Upper lobe of left lung (tissue), 6 donors: ENCODE measurements around the gene INHBC. TPM values are rescaled to one million over a fixed set of nuclear protein-coding genes. Genes with fewer than 3 reads are reported as not detected.
"Not testable (repeated sequence)": the region's sequence is repeated elsewhere in the genome, so short reads cannot be mapped to it uniquely, and the experiment has no call there.

Experiments
- ATAC-seq, 2 donors: fragments of 200-7000 bp; cut with Tn5 transposase; one replicate each; pipeline ENCODE4 v1.9.1; 2022; ENCODE audit warnings: mild to moderate bottlenecking in 2 of 2, moderate library complexity in 2 of 2; ENCODE audit not compliant: low FRiP score in 2 of 2
- DNase-seq, 2 donors: peaks; one replicate each; pipeline ENCODE4 v3.0.0-alpha.2; 2019 to 2020
- H3K27ac ChIP-seq, 4 donors: fragments of 200-600 bp; sonication (generic); one replicate each; pipeline ENCODE4 v1.5.1; 2016 to 2019
- H3K27me3 ChIP-seq, 4 donors: fragments of 200-600 bp; sonication (generic); one replicate each; pipeline ENCODE4 v1.5.1; 2017 to 2019
- H3K36me3 ChIP-seq, 4 donors: fragments of 200-600 bp; sonication (generic); one replicate each; pipeline ENCODE4 v1.5.1; 2016 to 2019
- H3K4me1 ChIP-seq, 4 donors: fragments of 200-600 bp; sonication (generic); one replicate each; pipeline ENCODE4 v1.5.1; 2018 to 2019
- H3K4me3 ChIP-seq, 4 donors: fragments of 200-600 bp; sonication (generic); one replicate each; pipeline ENCODE4 v1.5.1; 2017 to 2019; ENCODE audit warnings: mild to moderate bottlenecking in 2 of 4, moderate library complexity in 1 of 4
- H3K9me3 ChIP-seq, 4 donors: fragments of 200-600 bp; sonication (generic); one replicate each; pipeline ENCODE4 v1.5.1; 2018 to 2019
- EP300 ChIP-seq, 4 donors: sonication (generic); formaldehyde crosslinking; IDR thresholded peaks; one replicate each; pipeline ENCODE4 v1.5.1; 2017; ENCODE audit warnings: antibody characterized with exemption in 4 of 4, control low read depth in 2 of 4
- POLR2A ChIP-seq, 4 donors: fragments of 450-650 bp; IDR thresholded peaks; one replicate each; pipeline ENCODE4 v1.5.1; 2016 to 2017; ENCODE audit warnings: antibody characterized with exemption in 4 of 4, mild to moderate bottlenecking in 2 of 4
- POLR2AphosphoS5 ChIP-seq, 2 donors: sonication (generic); formaldehyde crosslinking; IDR thresholded peaks; one replicate each; pipeline ENCODE4 v1.5.1; 2017; ENCODE audit warnings: antibody characterized with exemption in 2 of 2
- WGBS, 2 donors: methylation state at CpG; one replicate each; pipeline ENCODE4 v1.1.5; 2017 to 2018; 5-methylcytosine and 5-hydroxymethylcytosine counted together
- total RNA-seq, 6 donors: library from RNA; depleted of rRNA in 4 of 6; stranded (reverse); fragments of >200 nt in 4 of 6; gene quantifications; one replicate each; pipeline versions ENCODE4 v1.1.0 to v1.2.1, GENCODE V29; 2016 to 2021
- TF ChIP-seq, protein P1 (sequence below), 6 experiments: fragments of 450-650 bp in 4 of 6; fragments of 200-600 bp in 2 of 6; sonication (generic) in 2 of 6; IDR thresholded peaks; one replicate each; pipeline ENCODE4 v1.5.1; 2016 to 2019; ENCODE audit warnings: antibody characterized with exemption in 6 of 6
- donor health status: DM: no; HTN: no; CAD: no; lungs with moderate emphysema.
- donor health status: DM: no; HTN: yes; CAD: no; lungs with severe emphysema.

The INHBC gene
- total RNA-seq, 6 donors from 2014 or later, result not detected

DNA sequence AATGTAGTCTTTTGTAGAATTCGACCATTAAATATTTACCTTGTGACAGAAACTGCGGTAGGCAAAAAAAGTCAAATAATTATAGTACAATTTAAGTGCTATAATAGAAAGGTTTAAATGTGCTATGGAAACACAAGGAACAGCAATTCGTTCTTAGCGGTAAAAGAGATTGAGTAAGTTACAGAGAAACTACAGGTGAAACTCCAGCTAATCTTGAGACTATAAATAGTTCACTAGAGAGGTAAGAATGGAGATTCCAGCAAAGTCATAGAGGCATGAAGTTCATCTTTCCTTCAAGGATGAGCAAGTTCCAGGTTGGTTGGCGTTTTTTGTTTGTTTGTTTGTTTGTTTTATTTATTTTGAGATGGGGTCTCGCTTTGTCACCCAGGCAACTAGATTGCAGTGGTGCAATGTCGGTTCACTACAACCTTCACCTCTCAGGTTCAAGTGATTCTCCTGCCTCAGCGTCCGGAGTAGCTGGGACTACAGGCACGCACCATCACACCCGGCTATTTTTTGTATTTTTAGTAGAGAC is 2.9 kb upstream of the INHBC start:
- peak overlapping the region; percentile 91 to 99 (median 94) for H3K27ac ChIP-seq
- H3K36me3 ChIP-seq, result no peaks in the 10 kb centered on the region
- DNase-seq (no peak), ATAC-seq (no peak)
- H3K4me3 ChIP-seq, result peak overlapping the region in 2 of 4 donors; percentile 72 to 82
- peaks cover 3 to 15% (median 11%) of the 10 kb centered on the region in 4 donors for H3K4me1 ChIP-seq
- H3K9me3 ChIP-seq, result no peaks in the 10 kb centered on the region
- 80 to 82% methylated on average over 11 of the region's 11 CpGs for WGBS, 2 donors
- TF ChIP-seq, protein P1, sequence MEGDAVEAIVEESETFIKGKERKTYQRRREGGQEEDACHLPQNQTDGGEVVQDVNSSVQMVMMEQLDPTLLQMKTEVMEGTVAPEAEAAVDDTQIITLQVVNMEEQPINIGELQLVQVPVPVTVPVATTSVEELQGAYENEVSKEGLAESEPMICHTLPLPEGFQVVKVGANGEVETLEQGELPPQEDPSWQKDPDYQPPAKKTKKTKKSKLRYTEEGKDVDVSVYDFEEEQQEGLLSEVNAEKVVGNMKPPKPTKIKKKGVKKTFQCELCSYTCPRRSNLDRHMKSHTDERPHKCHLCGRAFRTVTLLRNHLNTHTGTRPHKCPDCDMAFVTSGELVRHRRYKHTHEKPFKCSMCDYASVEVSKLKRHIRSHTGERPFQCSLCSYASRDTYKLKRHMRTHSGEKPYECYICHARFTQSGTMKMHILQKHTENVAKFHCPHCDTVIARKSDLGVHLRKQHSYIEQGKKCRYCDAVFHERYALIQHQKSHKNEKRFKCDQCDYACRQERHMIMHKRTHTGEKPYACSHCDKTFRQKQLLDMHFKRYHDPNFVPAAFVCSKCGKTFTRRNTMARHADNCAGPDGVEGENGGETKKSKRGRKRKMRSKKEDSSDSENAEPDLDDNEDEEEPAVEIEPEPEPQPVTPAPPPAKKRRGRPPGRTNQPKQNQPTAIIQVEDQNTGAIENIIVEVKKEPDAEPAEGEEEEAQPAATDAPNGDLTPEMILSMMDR (IDR thresholded peaks at IDR 0.05), result no peak
- no peak for TF ChIP-seq EP300 (IDR thresholded peaks at IDR 0.05)
- no peak for TF ChIP-seq POLR2A (IDR thresholded peaks at IDR 0.05)
- TF ChIP-seq POLR2AphosphoS5 (IDR thresholded peaks at IDR 0.05), result no peak
- H3K27me3 ChIP-seq, result no peaks in the 10 kb centered on the region

DNA sequence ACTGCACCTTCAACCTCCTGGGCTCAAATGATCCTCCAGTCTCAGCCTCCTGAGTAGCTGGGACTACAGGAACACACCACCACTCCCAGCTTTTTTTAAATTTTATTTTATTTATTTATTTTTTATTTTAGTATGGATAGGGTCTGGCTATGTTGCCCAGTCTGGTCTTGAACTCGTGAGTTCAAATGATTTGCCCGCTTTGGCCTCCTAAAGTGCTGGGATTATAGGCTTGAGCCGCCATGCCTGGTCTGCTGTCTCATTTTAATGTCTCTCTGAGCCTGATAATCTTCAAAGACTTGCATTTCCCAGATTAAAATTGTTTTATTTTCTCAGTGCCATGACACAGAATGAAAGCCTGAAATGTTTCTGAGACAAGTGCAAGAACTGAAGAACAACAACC is 1.2 kb upstream of the INHBC start:
- H3K4me3 ChIP-seq, result no peak overlapping the region
- TF ChIP-seq EP300 (IDR thresholded peaks at IDR 0.05) (no peak), POLR2AphosphoS5 (IDR thresholded peaks at IDR 0.05) (no peak), POLR2A (IDR thresholded peaks at IDR 0.05) (no peak)
- TF ChIP-seq, protein P1 (IDR thresholded peaks at IDR 0.05), result no peak
- H3K4me1 ChIP-seq, result peaks cover 3 to 15% (median 11%) of the 10 kb centered on the region in 4 donors
- ATAC-seq (no peak), DNase-seq (no peak)
- H3K36me3 ChIP-seq, result no peaks in the 10 kb centered on the region
- 64 to 96% methylated on average over 3 of the region's 3 CpGs for WGBS, 2 donors
- H3K27me3 ChIP-seq, result no peaks in the 10 kb centered on the region
- no peaks in the 10 kb centered on the region for H3K9me3 ChIP-seq
- no peak overlapping the region for H3K27ac ChIP-seq

DNA sequence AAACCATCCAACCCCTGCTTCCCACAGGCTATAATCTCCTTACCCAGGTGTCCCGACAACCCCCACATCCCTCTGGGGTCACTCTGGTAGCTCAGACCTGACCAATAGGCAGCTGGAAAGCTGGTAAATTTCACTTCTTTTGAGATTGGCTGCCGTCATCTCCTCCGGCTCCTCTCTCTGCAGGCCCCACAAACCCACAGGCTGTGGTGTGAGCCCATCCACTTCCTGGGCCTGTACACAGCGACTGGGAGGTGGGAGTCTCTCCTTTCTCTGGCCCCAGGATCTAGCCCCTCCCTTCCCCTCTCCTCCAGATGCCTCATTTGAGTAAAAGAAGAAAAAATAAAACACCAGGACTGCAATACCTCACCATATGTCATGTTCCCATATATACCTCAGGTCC is 709 bp downstream of the INHBC start:
- Histone ChIP-seq H3K36me3 (no peaks in the 10 kb centered on the region), H3K4me1 (peaks cover 0 to 5% (median 0%) of the 10 kb centered on the region in 4 donors), H3K4me3 (no peak overlapping the region), H3K27me3 (no peaks in the 10 kb centered on the region), H3K9me3 (no peaks in the 10 kb centered on the region), H3K27ac (no peak overlapping the region)
- WGBS, 2 donors, result 42 to 63% methylated on average over 4 of the region's 4 CpGs
- TF ChIP-seq POLR2AphosphoS5 (IDR thresholded peaks at IDR 0.05) (no peak), EP300 (IDR thresholded peaks at IDR 0.05) (no peak), POLR2A (IDR thresholded peaks at IDR 0.05) (no peak)
- TF ChIP-seq, protein P1 (IDR thresholded peaks at IDR 0.05), result no peak
- no peak for DNase-seq
- ATAC-seq, result no peak

DNA sequence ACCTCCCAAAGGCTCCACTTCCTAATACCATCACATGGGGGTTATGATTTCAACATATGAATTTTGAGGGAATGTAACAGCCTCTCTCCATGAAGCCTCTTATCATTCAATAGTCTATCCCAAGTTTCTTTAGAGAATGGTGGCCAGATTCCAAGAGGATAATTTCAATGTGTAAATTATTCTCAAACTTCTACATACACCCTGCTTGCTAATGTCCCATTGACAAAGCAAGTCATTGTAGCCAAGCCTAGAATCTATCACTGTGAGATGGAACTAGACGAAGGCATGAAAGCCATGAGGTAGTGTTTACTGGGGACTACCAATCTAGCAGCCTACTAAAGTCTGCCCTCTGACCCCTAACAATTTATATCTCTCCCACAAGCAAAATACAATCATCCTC is 3.8 kb downstream of the INHBC start:
- no peaks in the 10 kb centered on the region for H3K36me3 ChIP-seq
- no peak for TF ChIP-seq EP300 (IDR thresholded peaks at IDR 0.05)
- no peak for TF ChIP-seq POLR2A (IDR thresholded peaks at IDR 0.05)
- TF ChIP-seq POLR2AphosphoS5 (IDR thresholded peaks at IDR 0.05), result no peak
- TF ChIP-seq, protein P1 (IDR thresholded peaks at IDR 0.05), result no peak
- DNase-seq (no peak), ATAC-seq (no peak)
- peaks cover 0 to 5% (median 0%) of the 10 kb centered on the region in 4 donors for H3K9me3 ChIP-seq
- no peak overlapping the region for H3K4me3 ChIP-seq
- no peak overlapping the region for H3K27ac ChIP-seq
- no peaks in the 10 kb centered on the region for H3K4me1 ChIP-seq
- 75 to 76% methylated on average over 1 of the region's 1 CpG for WGBS, 2 donors
- H3K27me3 ChIP-seq, result no peaks in the 10 kb centered on the region

DNA sequence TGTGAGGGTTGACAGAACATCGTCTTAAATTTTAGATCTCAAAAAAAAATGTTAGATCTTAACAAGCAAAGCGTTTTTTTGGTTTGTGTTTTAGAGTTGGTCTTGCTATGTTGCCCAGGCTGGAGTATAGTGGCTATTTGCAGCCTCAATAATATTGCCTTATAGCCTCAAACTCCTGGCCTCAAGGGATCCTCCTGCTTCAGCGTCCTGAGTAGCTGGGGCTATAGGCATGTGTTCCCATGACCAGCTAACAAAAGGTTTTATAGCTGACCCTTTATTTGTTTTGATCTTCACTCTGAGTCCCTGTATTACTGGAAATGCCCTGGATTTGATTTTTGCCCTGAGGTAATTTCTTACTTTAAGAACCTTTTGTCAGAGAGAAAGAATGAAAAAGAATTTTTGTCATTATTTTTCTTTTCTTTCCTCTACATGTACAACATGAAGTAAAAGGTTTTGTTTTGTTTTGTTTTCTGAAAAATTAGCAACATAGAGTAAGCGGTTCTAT is 5.2 kb downstream of the INHBC start:
- H3K9me3 ChIP-seq, result peaks cover 0 to 5% (median 0%) of the 10 kb centered on the region in 4 donors
- no peak overlapping the region for H3K4me3 ChIP-seq
- no peaks in the 10 kb centered on the region for H3K27me3 ChIP-seq
- WGBS, 2 donors, result 84 to 85% methylated on average over 4 of the region's 4 CpGs
- H3K4me1 ChIP-seq, result no peaks in the 10 kb centered on the region
- TF ChIP-seq, protein P1 (IDR thresholded peaks at IDR 0.05), result no peak
- no peak for TF ChIP-seq EP300 (IDR thresholded peaks at IDR 0.05)
- TF ChIP-seq POLR2A (IDR thresholded peaks at IDR 0.05), result no peak
- no peak for TF ChIP-seq POLR2AphosphoS5 (IDR thresholded peaks at IDR 0.05)
- DNase-seq, result no peak
- ATAC-seq, result no peak
- no peak overlapping the region for H3K27ac ChIP-seq
- H3K36me3 ChIP-seq, result no peaks in the 10 kb centered on the region

DNA sequence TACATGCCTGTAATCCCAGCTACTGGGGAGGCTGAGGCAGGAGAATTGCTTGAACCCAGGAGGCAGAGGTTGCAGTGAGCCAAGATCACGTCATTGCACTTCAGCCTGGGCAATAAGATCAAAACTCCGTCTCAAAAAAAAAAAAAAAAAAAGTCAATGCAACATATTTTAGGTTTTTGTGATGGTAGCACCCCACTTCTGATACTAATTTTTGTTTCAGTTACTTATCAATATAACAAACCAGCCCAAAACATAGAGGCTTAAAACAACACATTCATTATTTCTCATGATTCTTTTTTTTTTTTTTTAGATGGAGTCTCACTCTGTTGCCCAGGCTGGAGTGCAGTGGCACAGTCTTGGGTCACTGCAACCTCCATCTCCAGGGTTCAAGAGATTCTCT is 6.8 kb downstream of the INHBC start:
- H3K27me3 ChIP-seq, H3K9me3 ChIP-seq, ATAC-seq, H3K4me3 ChIP-seq, H3K4me1 ChIP-seq, H3K27ac ChIP-seq, H3K36me3 ChIP-seq, DNase-seq: not testable (repeated sequence)
- 75 to 82% methylated on average over 2 of the region's 2 CpGs for WGBS, 2 donors
